A549 (cell line): Measurements from ENCODE around the gene VSX1. TPM values are rescaled to one million over a fixed set of nuclear protein-coding genes. Genes with fewer than 3 reads are reported as not detected.
A peak's percentile ranks its signal among the peaks of the same experiment; 100 is the strongest.

ENCODE experiments used
- ATAC-seq, 2 experiments: fragments of 200-7000 bp in 1 of 2; fragments of >200 bp in 1 of 2; cut with Nextera tagmentation in 1 of 2; cut with Tn5 transposase in 1 of 2; 3 replicates each; pipeline versions ENCODE4 v1.8.0 to v1.9.1; 2018 to 2020; ENCODE audit warnings: mild to moderate bottlenecking in 1 of 2, moderate library complexity in 1 of 2
- CTCF ChIA-PET: fragments of 300-600 bp; sonication (Branson Sonifier 250); formaldehyde crosslinking; extraction: SDS; loops from one replicate; lab custom pipeline; 2021; ENCODE audit warnings: antibody characterized with exemption, inconsistent platforms; lab: Yijun Ruan, JAX
- POLR2A ChIA-PET: fragments of 350-600 bp; formaldehyde crosslinking; extraction: SDS; loops from one replicate; lab custom pipeline; 2021; ENCODE audit warnings: antibody characterized with exemption, inconsistent platforms; lab: Yijun Ruan, JAX
- DNase-seq, 2 experiments: peaks; one replicate each; pipeline versions ENCODE4 v3.0.0 to v3.0.0-alpha.2; 2011 to 2016; ENCODE audit warnings: low read depth in 1 of 2, low spot score in 1 of 2
- FAIRE-seq: peaks from 2 replicates; lab custom pipeline; 2011; peaks lifted over from hg19 to GRCh38; lab: Jason Lieb, UNC
- H3K27ac ChIP-seq, 2 experiments: fragments of >200 bp; sonication (Bioruptor Twin); formaldehyde crosslinking; 3 replicates each; pipeline ENCODE4 v1.5.1; 2016 to 2017
- H3K4me1 ChIP-seq: fragments of >200 bp; sonication (Bioruptor Twin); formaldehyde crosslinking; 3 replicates; pipeline ENCODE4 v1.6.1; 2016
- H3K4me2 ChIP-seq: fragments of >200 bp; sonication (Bioruptor Twin); formaldehyde crosslinking; 3 replicates; pipeline ENCODE4 v1.6.1; 2016
- H3K4me3 ChIP-seq: fragments of >200 bp; sonication (Bioruptor Twin); formaldehyde crosslinking; 3 replicates; pipeline ENCODE4 v1.5.1; 2016
- H3K9me3 ChIP-seq: fragments of >200 bp; sonication (Bioruptor Twin); formaldehyde crosslinking; 3 replicates; pipeline ENCODE4 v1.6.1; 2016
- ATOH8 ChIP-seq: fragments of 250-450 bp; sonication (Bioruptor Pico); IDR thresholded peaks from 2 replicates; pipeline ENCODE4 v1.5.0; 2020; ENCODE audit warnings: low read depth, mild to moderate bottlenecking, moderate library complexity
- BCL3 ChIP-seq: fragments of >200 bp; sonication (Bioruptor Twin); formaldehyde crosslinking; IDR thresholded peaks from 3 replicates; pipeline ENCODE4 v1.6.1; 2016
- CBX2 ChIP-seq: fragments of 200-600 bp; sonication (generic); IDR thresholded peaks from 2 replicates; pipeline ENCODE4 v1.6.1; 2016; ENCODE audit warnings: low read depth, mild to moderate bottlenecking, borderline replicate concordance
- CEBPB ChIP-seq, 2 experiments: fragments of >200 bp in 1 of 2; sonication (Bioruptor Twin) in 1 of 2; formaldehyde crosslinking in 1 of 2; IDR thresholded peaks; 2 replicates each; pipeline ENCODE4 v1.6.1; 2012 to 2016
- CTCF ChIP-seq: fragments of >200 bp; sonication (Bioruptor Twin); formaldehyde crosslinking; IDR thresholded peaks from 3 replicates; pipeline ENCODE4 v1.5.1; 2016
- E2F6 ChIP-seq: IDR thresholded peaks from 2 replicates; pipeline ENCODE4 v1.6.1; 2012; ENCODE audit warnings: low read depth, borderline replicate concordance
- EHMT2 ChIP-seq: fragments of 200-600 bp; sonication (generic); IDR thresholded peaks from 2 replicates; pipeline ENCODE4 v1.6.1; 2016; ENCODE audit warnings: antibody characterized with exemption, low read depth, mild to moderate bottlenecking, moderate library complexity
- FOXS1 ChIP-seq: fragments of 250-450 bp; sonication (Bioruptor Pico); IDR thresholded peaks from 2 replicates; pipeline ENCODE4 v1.5.0; 2020; ENCODE audit warnings: mild to moderate bottlenecking, moderate library complexity
- GATA3 ChIP-seq: IDR thresholded peaks from 2 replicates; pipeline ENCODE4 v1.6.1; 2012; ENCODE audit warnings: borderline replicate concordance
- JUNB ChIP-seq: fragments of >200 bp; sonication (Bioruptor Twin); formaldehyde crosslinking; IDR thresholded peaks from 2 replicates; pipeline ENCODE4 v1.6.1; 2016
- KDM1A ChIP-seq: fragments of 200-600 bp; sonication (generic); IDR thresholded peaks from 2 replicates; pipeline ENCODE4 v1.6.1; 2016; ENCODE audit warnings: low read depth, mild to moderate bottlenecking
- NR3C1 ChIP-seq: fragments of >200 bp; sonication (Bioruptor Twin); formaldehyde crosslinking; IDR thresholded peaks from 3 replicates; pipeline ENCODE4 v1.6.1; 2017
- RAD21 ChIP-seq, 2 experiments: fragments of >200 bp in 1 of 2; sonication (Bioruptor Twin) in 1 of 2; formaldehyde crosslinking in 1 of 2; IDR thresholded peaks in 1 of 2; conservative IDR thresholded peaks in 1 of 2; 2 replicates in 1 of 2; 3 replicates in 1 of 2; pipeline ENCODE4 v1.6.1; 2012 to 2018; ENCODE audit warnings: inconsistent platforms in 1 of 2
- REST ChIP-seq: fragments of 200-600 bp; sonication (generic); IDR thresholded peaks from 2 replicates; pipeline ENCODE4 v1.6.1; 2016; ENCODE audit warnings: antibody characterized with exemption, mild to moderate bottlenecking, moderate library complexity
- SMC3 ChIP-seq: fragments of >200 bp; sonication (Bioruptor Twin); formaldehyde crosslinking; IDR thresholded peaks from 3 replicates; pipeline ENCODE4 v1.6.1; 2018; ENCODE audit warnings: inconsistent platforms
- SREBF2 ChIP-seq: fragments of 450-650 bp; IDR thresholded peaks from 2 replicates; pipeline ENCODE4 v1.6.1; 2014; ENCODE audit warnings: mild to moderate bottlenecking, moderate library complexity
- TP53 ChIP-seq: fragments of 250-450 bp; sonication (Bioruptor Pico); IDR thresholded peaks from 2 replicates; pipeline ENCODE4 v1.5.0; 2021; ENCODE audit warnings: mild to moderate bottlenecking, moderate library complexity
- ZNF302 ChIP-seq: fragments of 250-450 bp; sonication (Bioruptor Pico); IDR thresholded peaks from 2 replicates; pipeline ENCODE4 v1.9.0; 2021; ENCODE audit warnings: inconsistent platforms, mild to moderate bottlenecking, moderate library complexity
- ZSCAN20 ChIP-seq: fragments of 250-450 bp; sonication (Bioruptor Pico); IDR thresholded peaks from 2 replicates; pipeline ENCODE4 v1.8.0; 2022; ENCODE audit warnings: mild to moderate bottlenecking, moderate library complexity
- WGBS: methylation state at CpG from one replicate; pipeline ENCODE4 v1.1.6; 2017; ENCODE audit errors: missing lambda C conversion rate; 5-methylcytosine and 5-hydroxymethylcytosine counted together
- polyA plus RNA-seq, 4 experiments: library from polyadenylated mRNA; depleted of rRNA in 3 of 4; stranded (reverse); fragments of >200 nt; fragmentation: RNase III in 1 of 4; extraction: RNeasy Plus Mini Kit Qiagen cat#74134 plus additional on column Dnase treatment in 1 of 4; gene quantifications; 2 replicates in 3 of 4; 3 replicates in 1 of 4; pipeline ENCODE4 v1.2.3, GENCODE V29; 2011 to 2017

VSX1 gene
- polyA plus RNA-seq, 2 of the 4 experiments (the other 2 are of a cell fraction), result 0.77 to 2.9 TPM

- TF ChIP-seq GATA3, result no peak
- no peak for TF ChIP-seq ZSCAN20 (CRISPR knock-in tag)
- no peak for TF ChIP-seq ATOH8
- TF ChIP-seq NR3C1, result no peak
- no peak for TF ChIP-seq TP53 (CRISPR knock-in tag)
Measured at GRCh38 chr20:25083141-25083772, 1.3 kb upstream of the VSX1 start (continued).

GRCh38 chr20:25082498-25082873 is 545 bp upstream of the VSX1 start:
- 73% methylated on average over 9 of the region's 9 CpGs for WGBS
- DNase-seq, result peak in 1 of 2 experiments; percentile 47
- FAIRE-seq, result no peak
- Histone ChIP-seq H3K4me2 (no peak overlapping the region), H3K27ac (no peak overlapping the region), H3K4me1 (peaks cover 19% of the 10 kb centered on the region), H3K4me3 (no peak overlapping the region), H3K9me3 (0 out of 3 replicates have a peak, but pooled peaks cover 2% of the 10 kb centered on the region)
- CTCF ChIA-PET, result interaction anchor here (1.0 to 2.6 kb wide), 6 partner anchors 8 to 96 kb away, joined by 3 to 12 read pairs (median 3); no protein-coding TSS in a partner anchor
- POLR2A ChIA-PET, result no interaction called here
- peak in 1 of 2 experiments; percentile 28; a peak in 1 of 6 replicates for ATAC-seq
- no peak for TF ChIP-seq KDM1A
- no peak for TF ChIP-seq NR3C1
- no peak for TF ChIP-seq BCL3
- TF ChIP-seq RAD21 (conservative IDR thresholded peaks at IDR 0.05 in 1 of 2, IDR thresholded peaks at IDR 0.05 in 1 of 2), result peak in 1 of 2 experiments; percentile 49; a peak in 2 of 5 replicates

GRCh38 chr20:25081065-25081729 is 744 bp downstream of the VSX1 start:
- ChIA-PET POLR2A (no interaction called here), CTCF (interaction anchor here (1.1 to 2.6 kb wide), 5 partner anchors 9 to 98 kb away, joined by 3 to 12 read pairs (median 3); no protein-coding TSS in a partner anchor)
- ATAC-seq (no peak), FAIRE-seq (no peak), DNase-seq (no peak)
- no peak for TF ChIP-seq E2F6
- TF ChIP-seq SREBF2, result no peak
- TF ChIP-seq EHMT2, result 0 out of 2 replicates have a peak, but pooled peaks have one; percentile 45
- no peak for TF ChIP-seq ZNF302 (CRISPR knock-in tag)
- TF ChIP-seq CBX2, result no peak
- TF ChIP-seq CTCF, result peak; percentile 23; the same call in 1 of the 3 replicates
- TF ChIP-seq JUNB, result no peak
- TF ChIP-seq BCL3, result no peak
- peak; percentile 35; the same call in 1 of the 3 replicates for TF ChIP-seq SMC3
- peak; percentile 49 to 55 for TF ChIP-seq RAD21 (conservative IDR thresholded peaks at IDR 0.05 in 1 of 2, IDR thresholded peaks at IDR 0.05 in 1 of 2)
- no peak for TF ChIP-seq FOXS1 (CRISPR knock-in tag)
- peak; percentile 91 for TF ChIP-seq REST
- no peak for TF ChIP-seq CEBPB (IDR thresholded peaks at IDR 0.05)
- H3K4me2 ChIP-seq, result peak overlapping the region; percentile 55
- peaks cover 31% of the 10 kb centered on the region for H3K4me1 ChIP-seq
- peak overlapping the region; percentile 27; the same call in 2 of the 3 replicates for H3K4me3 ChIP-seq
- peak overlapping the region in 1 of 2 experiments; percentile 29; a peak in 1 of 6 replicates for H3K27ac ChIP-seq
- H3K9me3 ChIP-seq, result 0 out of 3 replicates have a peak, but pooled peaks cover 2% of the 10 kb centered on the region
- 70% methylated on average over 54 of the region's 54 CpGs for WGBS
